NCI-H2107 treated with DMSO at 0.1 percent for 48 hours (cell line): Measurements from ENCODE around the gene CRAMP1.

Experiments used
- DNase-seq: peaks from one replicate; lab custom pipeline; 2025; ENCODE audit not compliant: unreplicated experiment; lab: John Stamatoyannopoulos, UW

Gene CRAMP1

GRCh38 chr16:1601031-1601430 lies 11.1 kb upstream of the CRAMP1 start:
- DNase-seq, result no peak

GRCh38 chr16:1601489-1601888 lies 10.7 kb upstream of the CRAMP1 start:
- no peak for DNase-seq

- no peak for DNase-seq
These were observed 9.9 kb upstream of the CRAMP1 start for GRCh38 chr16:1602285-1602684.

GRCh38 chr16:1606774-1607173 lies 5.4 kb upstream of the CRAMP1 start:
- DNase-seq, result no peak

- no peak for DNase-seq
These were observed 4.2 kb upstream of the CRAMP1 start for GRCh38 chr16:1607971-1608370.

- DNase-seq, result peak; percentile 30
These were observed 1.9 kb upstream of the CRAMP1 start for GRCh38 chr16:1610071-1610898.

- DNase-seq, result no peak
These were observed 1.1 kb upstream of the CRAMP1 start for GRCh38 chr16:1610899-1611632.

- DNase-seq, result no peak
These were observed 1.1 kb downstream of the CRAMP1 start for GRCh38 chr16:1613211-1613622.

- no peak for DNase-seq
These were observed 1.7 kb downstream of the CRAMP1 start for GRCh38 chr16:1613728-1614455.

- DNase-seq, result no peak
These were observed 2.4 kb downstream of the CRAMP1 start for GRCh38 chr16:1614456-1615102.

- DNase-seq, result no peak
These were observed 3.6 kb downstream of the CRAMP1 start for GRCh38 chr16:1615761-1616160.

GRCh38 chr16:1619976-1620375 lies 7.8 kb downstream of the CRAMP1 start:
- no peak for DNase-seq

- no peak for DNase-seq
These were observed 8.2 kb downstream of the CRAMP1 start for GRCh38 chr16:1620391-1620790.

GRCh38 chr16:1621851-1622250 lies 9.7 kb downstream of the CRAMP1 start:
- DNase-seq, result no peak

GRCh38 chr16:1626327-1626726 lies 14.2 kb downstream of the CRAMP1 start:
- DNase-seq, result no peak

- DNase-seq, result no peak
These were observed 14.6 kb downstream of the CRAMP1 start for GRCh38 chr16:1626776-1627175.

- DNase-seq, result no peak
These were observed 18.5 kb downstream of the CRAMP1 start for GRCh38 chr16:1630450-1631213.

GRCh38 chr16:1631230-1631629 lies 19.1 kb downstream of the CRAMP1 start:
- DNase-seq, result no peak

- no peak for DNase-seq
These were observed 19.9 kb downstream of the CRAMP1 start for GRCh38 chr16:1631931-1632637.

- DNase-seq, result no peak
These were observed 20.4 kb downstream of the CRAMP1 start for GRCh38 chr16:1632638-1632970.
